ENCODE results near the gene FAM118A. TPM values are rescaled to one million over a fixed set of nuclear protein-coding genes. Genes with fewer than 3 reads are reported as not detected.

Gene FAM118A
- total RNA-seq, 1 experiment from 2014 or later: 20.3 TPM

- no peaks in the 10 kb centered on the region for H3K9me2 ChIP-seq (replicated peaks; ENCODE audit: low read length)
- no peaks in the 10 kb centered on the region for H3K36me3 ChIP-seq (ENCODE audit: low read depth, low read length)
- peaks cover 92% of the 10 kb centered on the region for H3K79me2 ChIP-seq (ENCODE audit: low read length)
- H3K27me3 ChIP-seq (ENCODE audit: low read length): no peaks in the 10 kb centered on the region
- BruUV-seq (replicated peaks): no TSS peak
- H4K20me1 ChIP-seq (ENCODE audit: low read length): peaks cover 27% of the 10 kb centered on the region; the same call in 1 of the 2 replicates
- CTCF ChIA-PET: no interaction called here
- no peak overlapping the region for H3K27ac ChIP-seq (ENCODE audit: low read length)
- H3F3A ChIP-seq (ENCODE audit: low read length, unreplicated experiment): no peaks in the 10 kb centered on the region
- TF ChIP-seq EZH2phosphoT487 (IDR thresholded peaks at IDR 0.05; ENCODE audit: borderline replicate concordance, low read length): no peak
- TF ChIP-seq, protein P1, sequence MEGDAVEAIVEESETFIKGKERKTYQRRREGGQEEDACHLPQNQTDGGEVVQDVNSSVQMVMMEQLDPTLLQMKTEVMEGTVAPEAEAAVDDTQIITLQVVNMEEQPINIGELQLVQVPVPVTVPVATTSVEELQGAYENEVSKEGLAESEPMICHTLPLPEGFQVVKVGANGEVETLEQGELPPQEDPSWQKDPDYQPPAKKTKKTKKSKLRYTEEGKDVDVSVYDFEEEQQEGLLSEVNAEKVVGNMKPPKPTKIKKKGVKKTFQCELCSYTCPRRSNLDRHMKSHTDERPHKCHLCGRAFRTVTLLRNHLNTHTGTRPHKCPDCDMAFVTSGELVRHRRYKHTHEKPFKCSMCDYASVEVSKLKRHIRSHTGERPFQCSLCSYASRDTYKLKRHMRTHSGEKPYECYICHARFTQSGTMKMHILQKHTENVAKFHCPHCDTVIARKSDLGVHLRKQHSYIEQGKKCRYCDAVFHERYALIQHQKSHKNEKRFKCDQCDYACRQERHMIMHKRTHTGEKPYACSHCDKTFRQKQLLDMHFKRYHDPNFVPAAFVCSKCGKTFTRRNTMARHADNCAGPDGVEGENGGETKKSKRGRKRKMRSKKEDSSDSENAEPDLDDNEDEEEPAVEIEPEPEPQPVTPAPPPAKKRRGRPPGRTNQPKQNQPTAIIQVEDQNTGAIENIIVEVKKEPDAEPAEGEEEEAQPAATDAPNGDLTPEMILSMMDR (conservative IDR thresholded peaks at IDR 0.05; ENCODE audit: low read depth, low read length): no peak
- TF ChIP-seq EZH2 (IDR thresholded peaks at IDR 0.05; ENCODE audit: low read length, unreplicated experiment): no peak
- intact Hi-C loops (cut with micrococcal nuclease): no loop called here
- H3K4me1 ChIP-seq (ENCODE audit: insufficient read depth, low read length): peaks cover 7% of the 10 kb centered on the region
- no peaks in the 10 kb centered on the region for H3K9me3 ChIP-seq (ENCODE audit: low read length)
- ATAC-seq: no peak
- POLR2A ChIA-PET (ENCODE audit: unreplicated experiment): no interaction called here
- H3K4me2 ChIP-seq (ENCODE audit: low read length): no peak overlapping the region
- H2AFZ ChIP-seq (ENCODE audit: low read length): no peak overlapping the region
- no peak overlapping the region for H3K9ac ChIP-seq (ENCODE audit: low read length)
- no peak overlapping the region for H3K4me3 ChIP-seq (ENCODE audit: low read length)
- DNase-seq: no peak
These were observed 4.5 kb downstream of the FAM118A start for GRCh38 chr22:45314054-45314721.

DNA sequence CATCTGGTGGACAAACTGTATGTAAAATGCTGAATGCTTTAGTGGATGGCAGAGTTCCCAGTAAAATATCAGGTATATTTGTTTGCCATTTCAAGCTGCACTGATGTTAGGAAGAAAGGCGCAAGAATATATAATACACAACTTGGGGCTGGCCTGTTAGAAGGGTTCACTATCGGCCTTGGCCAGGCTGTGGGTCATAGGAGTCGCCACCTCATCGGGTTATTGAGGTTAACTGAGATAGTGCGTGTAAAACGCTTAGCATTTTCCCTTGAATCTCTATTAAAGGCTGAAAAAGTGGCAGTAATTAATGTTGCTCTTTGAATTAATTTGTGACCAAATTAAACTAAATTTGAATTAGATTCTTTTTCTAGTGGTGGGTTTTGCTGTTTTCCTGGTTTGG lies 5.1 kb downstream of the FAM118A start:
- intact Hi-C loops (cut with micrococcal nuclease): no loop called here
- no peaks in the 10 kb centered on the region for H3K36me3 ChIP-seq (ENCODE audit: low read depth, low read length)
- no peak overlapping the region for H3K27ac ChIP-seq (ENCODE audit: low read length)
- no TSS peak for BruUV-seq (replicated peaks)
- H3K4me2 ChIP-seq (ENCODE audit: low read length): no peak overlapping the region
- ATAC-seq (no peak), DNase-seq (no peak)
- no peak overlapping the region for H2AFZ ChIP-seq (ENCODE audit: low read length)
- H3K9me2 ChIP-seq (replicated peaks; ENCODE audit: low read length): no peaks in the 10 kb centered on the region
- H3K9ac ChIP-seq (ENCODE audit: low read length): no peak overlapping the region
- peaks cover 27% of the 10 kb centered on the region; the same call in 1 of the 2 replicates for H4K20me1 ChIP-seq (ENCODE audit: low read length)
- no peaks in the 10 kb centered on the region for H3K9me3 ChIP-seq (ENCODE audit: low read length)
- H3K79me2 ChIP-seq (ENCODE audit: low read length): peaks cover 98% of the 10 kb centered on the region
- CTCF ChIA-PET: no interaction called here
- H3K27me3 ChIP-seq (ENCODE audit: low read length): no peaks in the 10 kb centered on the region
- H3K4me3 ChIP-seq (ENCODE audit: low read length): no peak overlapping the region
- POLR2A ChIA-PET (ENCODE audit: unreplicated experiment): no interaction called here
- peaks cover 4% of the 10 kb centered on the region; the same call in 1 of the 2 replicates for H3K4me1 ChIP-seq (ENCODE audit: insufficient read depth, low read length)
- H3F3A ChIP-seq (ENCODE audit: low read length, unreplicated experiment): no peaks in the 10 kb centered on the region
- TF ChIP-seq EZH2phosphoT487 (IDR thresholded peaks at IDR 0.05; ENCODE audit: borderline replicate concordance, low read length): no peak
- TF ChIP-seq EZH2 (IDR thresholded peaks at IDR 0.05; ENCODE audit: low read length, unreplicated experiment): no peak
- TF ChIP-seq, protein P1 (conservative IDR thresholded peaks at IDR 0.05; ENCODE audit: low read depth, low read length): no peak

GRCh38 chr22:45316796-45317526 lies 7.2 kb downstream of the FAM118A start:
- Histone ChIP-seq H3K9me2 (replicated peaks; ENCODE audit: low read length) (no peaks in the 10 kb centered on the region), H4K20me1 (ENCODE audit: low read length) (peaks cover 12% of the 10 kb centered on the region; the same call in 1 of the 2 replicates), H3K36me3 (ENCODE audit: low read depth, low read length) (no peaks in the 10 kb centered on the region), H3K4me2 (ENCODE audit: low read length) (no peak overlapping the region), H3K27ac (ENCODE audit: low read length) (no peak overlapping the region), H3K9me3 (ENCODE audit: low read length) (no peaks in the 10 kb centered on the region), H2AFZ (ENCODE audit: low read length) (no peak overlapping the region), H3K79me2 (ENCODE audit: low read length) (peaks cover 90% of the 10 kb centered on the region), H3K4me1 (ENCODE audit: insufficient read depth, low read length) (no peaks in the 10 kb centered on the region; the same call in 1 of the 2 replicates), H3K4me3 (ENCODE audit: low read length) (no peak overlapping the region), H3F3A (ENCODE audit: low read length, unreplicated experiment) (no peaks in the 10 kb centered on the region), H3K27me3 (ENCODE audit: low read length) (no peaks in the 10 kb centered on the region), H3K9ac (ENCODE audit: low read length) (no peak overlapping the region)
- DNase-seq (no peak), ATAC-seq (no peak)
- CTCF ChIA-PET: no interaction called here
- intact Hi-C loops (cut with micrococcal nuclease): no loop called here
- POLR2A ChIA-PET (ENCODE audit: unreplicated experiment): no interaction called here
- TF ChIP-seq EZH2 (IDR thresholded peaks at IDR 0.05; ENCODE audit: low read length, unreplicated experiment) (no peak), EZH2phosphoT487 (IDR thresholded peaks at IDR 0.05; ENCODE audit: borderline replicate concordance, low read length) (no peak)
- TF ChIP-seq, protein P1 (conservative IDR thresholded peaks at IDR 0.05; ENCODE audit: low read depth, low read length): no peak
- BruUV-seq (replicated peaks): no TSS peak
